Neural cell (in vitro differentiated cells): ENCODE measurements around the gene SRP9. TPM values are rescaled to one million over a fixed set of nuclear protein-coding genes. Genes with fewer than 3 reads are reported as not detected.

Experiments
- H2AFZ ChIP-seq: fragments of 200-600, 300-800 bp; sonication (generic), shearing (Covaris generic); 2 replicates; pipeline ENCODE4 v1.6.0; 2014; ENCODE audit warnings: low read depth, mild to moderate bottlenecking, antibody characterized with exemption, low read length, moderate library complexity
- H3F3A ChIP-seq: fragments of 200-600 bp; shearing (Covaris generic); 2 replicates; pipeline ENCODE4 v1.6.1; 2016; ENCODE audit warnings: mild to moderate bottlenecking, moderate library complexity, mixed read lengths, antibody characterized with exemption, low read length; ENCODE audit not compliant: insufficient read depth, poor library complexity, severe bottlenecking
- H3K27ac ChIP-seq: fragments of 200-600, 300-800 bp; sonication (generic), shearing (Covaris generic); 2 replicates; pipeline ENCODE4 v1.5.1; 2014; ENCODE audit warnings: mild to moderate bottlenecking, low read length, moderate library complexity
- H3K27me3 ChIP-seq: fragments of 300-800, 200-600 bp; sonication (generic), shearing (Covaris generic); 2 replicates; pipeline ENCODE4 v1.6.0; 2014; ENCODE audit warnings: mild to moderate bottlenecking, low read depth, low read length, moderate library complexity; ENCODE audit not compliant: insufficient read depth
- H3K36me3 ChIP-seq: fragments of 300-800, 200-600 bp; sonication (generic), shearing (Covaris generic); 2 replicates; pipeline ENCODE4 v1.5.1; 2014; ENCODE audit warnings: mild to moderate bottlenecking, antibody characterized with exemption, low read length, moderate library complexity; ENCODE audit not compliant: insufficient read depth
- H3K4me2 ChIP-seq: fragments of 300-800, 200-600 bp; sonication (generic), shearing (Covaris generic); 2 replicates; pipeline ENCODE4 v1.6.0; 2014; ENCODE audit warnings: mild to moderate bottlenecking, low read length
- H3K4me3 ChIP-seq: fragments of 300-800, 200-600 bp; sonication (generic), shearing (Covaris generic); 2 replicates; pipeline ENCODE4 v1.5.1; 2014; ENCODE audit warnings: mild to moderate bottlenecking, low read length, moderate library complexity
- H3K79me2 ChIP-seq: fragments of 200-600 bp; shearing (Covaris generic); replicated peaks from 2 replicates; pipeline ENCODE4 v1.6.0; 2014; ENCODE audit warnings: mild to moderate bottlenecking, low read length, moderate library complexity; ENCODE audit not compliant: insufficient read depth
- H3K9ac ChIP-seq: fragments of 300-800, 200-600 bp; sonication (generic), shearing (Covaris generic); 2 replicates; pipeline ENCODE4 v1.6.1; 2016; ENCODE audit warnings: mild to moderate bottlenecking, low read length, mixed read lengths
- H3K9me2 ChIP-seq: fragments of 200-600 bp; shearing (Covaris generic); 2 replicates; pipeline ENCODE4 v1.6.1; 2016; ENCODE audit warnings: mild to moderate bottlenecking, low read length, mixed read lengths; ENCODE audit not compliant: insufficient read depth
- H3K9me3 ChIP-seq: fragments of 200-600, 300-800 bp; sonication (generic), shearing (Covaris generic); 2 replicates; pipeline ENCODE4 v1.6.1; 2016; ENCODE audit warnings: mild to moderate bottlenecking, mixed run types, low read length, moderate library complexity, mixed read lengths
- H4K20me1 ChIP-seq: fragments of 200-600 bp; shearing (Covaris generic); 2 replicates; pipeline ENCODE4 v1.6.1; 2016; ENCODE audit warnings: mild to moderate bottlenecking, mixed run types; ENCODE audit not compliant: insufficient read depth
- EZH2 ChIP-seq: fragments of 200-600, 300-800 bp; shearing (Covaris generic), sonication (generic); IDR thresholded peaks from 2 replicates; pipeline ENCODE4 v1.6.1; 2014; ENCODE audit warnings: antibody characterized with exemption, low read length, borderline replicate concordance, mild to moderate bottlenecking; ENCODE audit not compliant: insufficient read depth, poor library complexity, severe bottlenecking
- POLR2AphosphoS5 ChIP-seq: IDR thresholded peaks from 2 replicates; pipeline ENCODE4 v1.6.1; 2012
- RAD21 ChIP-seq: fragments of 450-650 bp; conservative IDR thresholded peaks from 2 replicates; pipeline ENCODE4 v1.6.1; 2014; ENCODE audit warnings: antibody characterized with exemption, mild to moderate bottlenecking, moderate library complexity
- polyA plus RNA-seq: library from polyadenylated mRNA; depleted of rRNA; stranded (reverse); fragments of >200 nt; gene quantifications from 2 replicates; pipeline ENCODE4 v1.2.3, GENCODE V29; 2014
- small RNA-seq, 3 experiments: library from RNA; depleted of rRNA; stranded (forward); fragments of <200 nt; gene quantifications; one replicate each; pipeline ENCODE3, GENCODE V24; 2012

The SRP9 gene
- polyA plus RNA-seq, 1 donor from 2014 or later = 1,838 TPM

DNA sequence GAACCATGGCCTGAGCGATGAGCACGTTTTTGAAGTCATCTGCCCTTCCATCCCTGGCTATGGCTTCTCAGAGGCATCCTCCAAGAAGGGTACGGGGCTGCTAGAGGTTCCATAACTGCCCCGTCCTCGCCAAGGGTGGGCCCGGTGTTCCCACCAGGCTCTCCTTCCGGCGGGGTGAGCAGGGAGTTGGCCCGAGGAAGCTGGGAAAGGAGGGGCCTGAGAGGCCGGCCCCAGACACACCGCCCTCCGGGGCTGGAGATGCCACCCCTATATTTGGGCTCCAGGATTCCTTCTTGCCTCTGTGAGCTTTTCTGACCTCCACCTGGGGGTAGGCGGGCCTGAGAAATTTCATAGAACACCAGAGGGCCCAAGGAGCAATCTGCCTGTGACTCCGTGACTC is 61.2 kb downstream of the SRP9 start:
- H3K27me3 ChIP-seq = no peaks in the 10 kb centered on the region
- H3F3A ChIP-seq = no peaks in the 10 kb centered on the region
- H3K79me2 ChIP-seq = no peaks in the 10 kb centered on the region
- no peaks in the 10 kb centered on the region for H3K9me3 ChIP-seq
- H4K20me1 ChIP-seq = no peaks in the 10 kb centered on the region
- no peak overlapping the region for H3K4me3 ChIP-seq
- peaks cover 5% of the 10 kb centered on the region for H3K36me3 ChIP-seq
- H3K9ac ChIP-seq = no peak overlapping the region
- TF ChIP-seq RAD21 = no peak
- no peak for TF ChIP-seq EZH2
- no peak for TF ChIP-seq POLR2AphosphoS5
- H3K4me2 ChIP-seq = no peak overlapping the region
- H3K9me2 ChIP-seq = no peaks in the 10 kb centered on the region
- H3K27ac ChIP-seq = no peak overlapping the region
- H2AFZ ChIP-seq = no peak overlapping the region

Small RNA genes within 50 kb of the gene (small RNA-seq; reads per million reads assigned to genes)
- gene RNU6-1304P = 0 reads per million in 3 experiments

Other genes with a start within 250 kb of the SRP9 start
- gene ENAH, start 124.7 kb upstream of the SRP9 start, polyA plus RNA-seq = 57.0 and 58.4 TPM in 2 replicates
- 7.5 and 8.7 TPM in 2 replicates for gene EPHX1, start 32.3 kb downstream of the SRP9 start, polyA plus RNA-seq
- gene TMEM63A, start 104.6 kb downstream of the SRP9 start, polyA plus RNA-seq = not detected in 2 replicates
- gene LEFTY1, start 111.3 kb downstream of the SRP9 start, polyA plus RNA-seq = 2.7 and 4.1 TPM in 2 replicates
- 51.5 and 52.7 TPM in 2 replicates for gene PYCR2, start 146.4 kb downstream of the SRP9 start, polyA plus RNA-seq
- gene LEFTY2, start 163.4 kb downstream of the SRP9 start, polyA plus RNA-seq = not detected in 2 replicates
- 16.1 and 18.6 TPM in 2 replicates for gene SDE2, start 221.5 kb downstream of the SRP9 start, polyA plus RNA-seq